Stimulated activated naive CD8-positive, alpha-beta T cell treated with anti-CD3 and anti-CD28 coated beads, Interleukin-15, Interleukin-2, amounts not matched to agents 100 ng/mL and 50 ng/mL, for 24 hours (primary cell): ENCODE data around the gene MT1HL1.
A peak's percentile ranks its signal among the peaks of the same experiment; 100 is the strongest.

ENCODE experiments used
- H3K27ac Mint-ChIP-seq: one replicate; pipeline ENCODE4 v1.8.0; 2021; ENCODE audit warnings: mild to moderate bottlenecking, mixed read lengths
- H3K27me3 Mint-ChIP-seq: one replicate; pipeline ENCODE4 v1.8.0; 2021; ENCODE audit warnings: mixed read lengths
- H3K36me3 Mint-ChIP-seq: one replicate; pipeline ENCODE4 v1.8.0; 2021; ENCODE audit warnings: low read depth, mixed read lengths
- H3K4me1 Mint-ChIP-seq: one replicate; pipeline ENCODE4 v1.8.0; 2021; ENCODE audit warnings: low read depth, mixed read lengths
- H3K4me3 Mint-ChIP-seq: one replicate; pipeline ENCODE4 v1.8.0; 2021; ENCODE audit warnings: mild to moderate bottlenecking, mixed read lengths
- H3K9me3 Mint-ChIP-seq: one replicate; pipeline ENCODE4 v1.8.0; 2021; ENCODE audit warnings: mixed read lengths

MT1HL1 gene

DNA sequence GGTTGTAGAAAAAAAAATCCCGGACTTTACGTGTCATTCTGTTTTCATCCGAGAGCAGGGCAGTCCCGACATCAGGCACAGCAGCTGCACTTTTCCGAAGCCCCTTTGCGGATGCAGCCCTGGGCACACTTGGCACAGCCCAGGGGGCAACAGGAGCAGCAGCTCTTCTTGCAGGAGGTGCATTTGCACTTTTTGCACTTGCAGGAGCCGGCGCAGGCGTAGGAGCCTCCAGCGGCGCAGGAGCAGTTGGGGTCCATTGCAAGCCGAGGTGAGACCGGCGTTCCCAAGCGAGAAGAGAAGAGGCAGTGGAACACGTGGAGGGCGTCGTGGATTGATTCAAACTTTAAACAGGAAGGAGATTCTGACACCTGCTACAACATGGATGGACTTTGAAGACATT is at the start of gene MT1HL1:
Gene MT1HL1 (minus strand): TSS at position 326 of the 400 bp plus-strand sequence. CDS start 69 bp downstream, at position 257.
- no peak within 1 kb of the TSS for H3K27ac Mint-ChIP-seq
- H3K4me1 Mint-ChIP-seq, result no peaks in the 10 kb centered on the region
- no peaks in the 10 kb centered on the region for H3K36me3 Mint-ChIP-seq
- H3K9me3 Mint-ChIP-seq, result no peaks in the 10 kb centered on the region
- H3K27me3 Mint-ChIP-seq, result no peaks in the 10 kb centered on the region
- H3K4me3 Mint-ChIP-seq, result no peak within 1 kb of the TSS

DNA sequence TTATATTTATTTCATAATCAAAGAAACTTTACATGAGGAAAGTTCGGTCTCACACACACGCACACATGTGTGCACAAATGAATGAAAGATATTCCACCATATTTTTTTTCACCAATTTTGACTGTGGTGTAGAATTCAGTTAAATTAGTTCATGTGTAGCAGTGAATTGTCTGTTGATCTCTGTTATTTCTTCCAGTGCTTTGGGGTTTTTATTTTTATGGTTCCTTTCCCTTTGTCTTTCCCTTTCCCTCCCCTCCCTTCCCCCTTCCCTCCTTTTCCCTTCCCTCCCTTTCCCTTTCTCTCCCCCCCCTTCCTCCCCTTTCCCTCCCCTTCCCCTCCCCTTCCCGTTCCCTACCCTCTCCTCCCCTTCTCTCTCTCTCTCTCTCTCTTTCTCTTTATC is 46.7 kb upstream of the MT1HL1 start:
- no peaks in the 10 kb centered on the region for H3K36me3 Mint-ChIP-seq
- H3K27ac Mint-ChIP-seq, result no peak overlapping the region

DNA sequence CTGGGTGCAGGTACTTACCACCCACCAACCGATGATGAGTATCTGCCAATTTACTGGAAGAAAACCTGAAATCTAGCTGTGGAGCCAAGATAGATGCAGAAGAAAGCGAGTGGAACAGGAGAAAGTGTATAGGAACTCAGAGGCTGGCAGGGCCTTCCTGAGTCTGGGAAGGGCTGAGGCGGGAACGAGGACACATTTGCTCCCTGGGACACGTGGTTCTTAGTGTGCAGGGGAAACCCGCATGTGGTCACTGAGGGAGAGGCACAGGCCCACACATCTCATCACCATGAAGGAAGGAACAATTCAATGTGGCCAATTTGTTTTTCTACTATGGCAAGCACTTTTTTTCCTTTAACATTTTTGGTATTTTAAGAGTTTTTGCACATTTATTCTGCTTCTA is 45.9 kb upstream of the MT1HL1 start:
- Mint-ChIP-seq H3K27ac (no peak overlapping the region), H3K4me1 (no peaks in the 10 kb centered on the region), H3K27me3 (peaks cover 17% of the 10 kb centered on the region), H3K9me3 (no peaks in the 10 kb centered on the region), H3K4me3 (no peak overlapping the region), H3K36me3 (no peaks in the 10 kb centered on the region)

More for the DNA sequence above, 46.7 kb upstream of the MT1HL1 start:
- H3K4me3 Mint-ChIP-seq, result no peak overlapping the region
- no peaks in the 10 kb centered on the region for H3K4me1 Mint-ChIP-seq
- H3K27me3 Mint-ChIP-seq, result peaks cover 15% of the 10 kb centered on the region
- no peaks in the 10 kb centered on the region for H3K9me3 Mint-ChIP-seq

DNA sequence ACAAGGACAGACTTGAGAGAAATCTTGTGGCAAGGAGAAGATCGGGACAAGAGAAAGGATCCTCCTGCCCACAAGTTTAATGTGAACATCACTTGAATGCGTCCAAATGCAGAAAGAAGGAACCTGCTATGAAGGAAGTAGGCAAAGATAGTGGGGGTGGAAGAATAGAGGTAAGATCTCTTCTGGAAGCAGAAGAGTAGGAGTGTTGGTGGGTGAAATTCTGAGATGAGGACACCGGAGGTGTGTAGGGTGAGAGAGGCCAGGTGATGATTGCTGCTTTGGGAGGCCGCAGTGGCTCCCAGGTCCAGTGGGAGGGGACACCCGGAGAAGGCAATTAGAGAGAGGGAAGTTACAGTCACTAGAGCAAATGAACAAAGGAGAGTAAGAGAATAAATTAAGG is 44.6 kb upstream of the MT1HL1 start:
- H3K27ac Mint-ChIP-seq, result no peak overlapping the region
- no peak overlapping the region for H3K4me3 Mint-ChIP-seq
- H3K9me3 Mint-ChIP-seq, result no peaks in the 10 kb centered on the region
- H3K4me1 Mint-ChIP-seq, result no peaks in the 10 kb centered on the region
- peaks cover 26% of the 10 kb centered on the region for H3K27me3 Mint-ChIP-seq
- H3K36me3 Mint-ChIP-seq, result no peaks in the 10 kb centered on the region

DNA sequence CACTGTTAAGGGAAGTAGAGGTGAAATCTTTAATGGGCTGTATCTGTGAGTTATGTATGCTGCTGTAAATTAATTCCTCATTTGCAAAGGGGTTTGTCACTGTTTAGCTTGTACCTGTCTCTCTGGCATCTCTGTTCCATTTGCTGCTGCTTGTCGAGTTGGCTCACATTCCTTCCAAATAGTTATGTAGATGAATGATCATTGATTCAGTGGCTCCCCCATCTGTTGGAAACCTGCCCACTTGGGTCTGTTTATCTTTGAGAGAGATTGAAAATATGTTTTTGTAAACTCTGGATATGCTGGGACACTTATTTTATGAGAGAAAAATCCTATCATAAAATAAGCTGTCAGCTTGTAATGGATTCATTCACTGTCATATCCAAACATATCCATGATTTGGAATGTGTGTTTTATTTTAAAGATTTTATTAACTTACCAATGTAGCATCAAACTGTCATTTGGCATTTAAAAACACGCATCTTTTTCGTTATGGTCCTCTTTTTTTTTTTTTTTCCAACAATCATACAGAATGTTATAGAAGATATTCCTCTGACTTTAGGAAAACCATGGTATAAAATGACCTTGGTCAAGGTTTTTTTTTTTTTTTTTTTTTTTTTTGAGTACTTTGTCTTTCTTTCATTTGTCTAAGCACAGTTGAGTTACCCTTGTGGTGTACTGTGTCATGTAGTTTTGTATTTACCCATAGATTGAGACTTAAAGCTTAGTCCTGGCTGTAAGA is 41.2 kb upstream of the MT1HL1 start:
- H3K9me3 Mint-ChIP-seq, result no peaks in the 10 kb centered on the region
- H3K27me3 Mint-ChIP-seq, result peaks cover 44% of the 10 kb centered on the region
- peaks cover 13% of the 10 kb centered on the region for H3K4me1 Mint-ChIP-seq
- H3K36me3 Mint-ChIP-seq, result no peaks in the 10 kb centered on the region
- no peak overlapping the region for H3K27ac Mint-ChIP-seq
- H3K4me3 Mint-ChIP-seq, result no peak overlapping the region

DNA sequence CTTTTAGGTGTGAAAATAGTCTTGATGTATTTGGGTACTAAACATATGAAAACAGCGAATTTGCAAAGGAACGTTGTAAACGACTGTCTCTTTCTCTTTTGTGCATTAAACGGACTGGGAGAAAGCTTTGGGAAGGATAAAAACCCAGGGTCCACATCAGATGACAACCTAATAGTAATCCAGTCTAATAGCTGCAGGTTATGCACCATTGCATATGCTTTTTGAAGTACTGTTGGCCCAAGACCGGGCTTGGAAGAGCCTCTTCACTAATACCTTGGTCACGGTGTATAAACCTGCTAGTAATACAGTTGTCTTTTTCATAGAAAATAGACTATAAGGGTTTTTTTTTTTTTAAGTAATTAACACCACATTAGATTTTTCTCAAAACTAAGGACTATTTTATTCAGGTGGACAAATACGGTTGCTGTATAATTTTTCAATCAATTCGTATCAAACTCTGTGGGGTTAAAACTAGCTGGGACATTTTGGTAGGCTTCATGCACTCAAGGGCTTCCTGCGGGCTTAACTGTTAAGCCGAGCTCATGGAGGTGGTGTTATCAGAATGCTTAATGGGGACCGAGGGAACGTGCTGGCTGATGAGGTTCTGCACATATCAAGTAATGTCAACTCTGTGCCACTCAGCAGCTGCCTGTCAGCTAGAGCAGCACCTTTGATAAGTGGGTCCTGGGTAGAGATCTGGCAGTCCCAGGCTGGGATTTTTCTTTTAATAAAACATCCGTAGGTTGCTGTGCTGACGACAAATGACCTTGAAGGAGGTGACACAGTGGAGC is 39.8 kb upstream of the MT1HL1 start:
- no peaks in the 10 kb centered on the region for H3K36me3 Mint-ChIP-seq
- peaks cover 47% of the 10 kb centered on the region for H3K27me3 Mint-ChIP-seq
- H3K9me3 Mint-ChIP-seq, result no peaks in the 10 kb centered on the region
- no peak overlapping the region for H3K4me3 Mint-ChIP-seq
- peaks cover 13% of the 10 kb centered on the region for H3K4me1 Mint-ChIP-seq
- H3K27ac Mint-ChIP-seq, result no peak overlapping the region

DNA sequence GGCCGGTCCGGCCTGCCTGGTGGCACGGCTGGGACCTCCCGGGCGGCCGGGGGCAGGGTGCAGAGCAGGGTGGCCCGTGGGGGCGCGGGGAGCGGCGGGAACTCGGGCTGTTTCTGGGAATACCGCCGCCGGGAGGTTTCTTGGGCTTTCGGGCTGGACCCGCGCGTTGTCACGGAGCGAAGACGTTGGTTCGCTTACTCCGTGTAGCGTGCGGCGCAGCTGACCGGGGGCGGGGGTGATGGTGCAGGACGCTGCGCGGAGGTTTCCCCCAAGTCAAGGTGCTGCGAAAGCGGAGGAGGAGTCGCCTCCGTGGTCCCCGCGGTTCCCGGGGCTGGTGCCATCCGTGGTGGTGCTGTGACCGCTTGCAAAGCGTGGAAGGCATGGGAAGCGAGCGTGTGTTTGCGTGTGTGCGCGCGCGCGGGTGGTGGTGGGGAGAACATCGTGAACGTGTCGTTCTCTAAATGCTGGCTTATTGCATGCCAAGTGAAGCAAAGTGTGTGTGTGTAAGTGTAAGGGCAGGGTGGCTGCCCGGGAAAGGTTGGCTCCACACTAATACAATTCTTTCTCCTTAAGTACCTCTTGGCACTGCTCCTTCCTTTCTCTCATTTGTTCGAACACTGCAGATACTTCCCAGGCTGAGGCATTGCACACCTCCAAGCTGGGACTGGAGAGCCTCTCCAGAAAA is 38.8 kb upstream of the MT1HL1 start:
- Mint-ChIP-seq H3K27me3 (peaks cover 53% of the 10 kb centered on the region), H3K36me3 (no peaks in the 10 kb centered on the region), H3K4me1 (peaks cover 13% of the 10 kb centered on the region), H3K27ac (no peak overlapping the region), H3K9me3 (no peaks in the 10 kb centered on the region), H3K4me3 (peak overlapping the region; percentile 1)

DNA sequence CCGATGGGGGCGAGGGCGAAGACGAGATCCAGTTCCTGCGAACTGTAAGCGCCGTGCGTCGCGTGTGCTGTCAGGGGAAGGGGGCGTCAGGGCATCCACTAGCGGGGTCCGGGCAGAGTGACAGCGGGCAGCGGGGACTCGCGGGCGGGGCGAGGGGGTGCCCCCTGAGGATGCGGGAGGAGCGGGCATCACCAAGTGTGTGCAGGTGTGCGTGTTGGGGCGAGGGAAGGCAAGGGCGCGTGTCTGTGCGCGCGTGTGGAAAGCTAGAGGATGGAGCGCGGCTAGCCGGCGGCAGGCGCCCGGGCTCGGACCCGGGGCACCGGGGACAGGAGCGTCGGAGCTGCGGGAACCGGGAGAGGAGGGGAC is 38.3 kb upstream of the MT1HL1 start:
- no peak overlapping the region for H3K4me3 Mint-ChIP-seq
- H3K36me3 Mint-ChIP-seq, result no peaks in the 10 kb centered on the region
- peaks cover 53% of the 10 kb centered on the region for H3K27me3 Mint-ChIP-seq
- H3K9me3 Mint-ChIP-seq, result no peaks in the 10 kb centered on the region
- H3K4me1 Mint-ChIP-seq, result peaks cover 13% of the 10 kb centered on the region
- no peak overlapping the region for H3K27ac Mint-ChIP-seq

DNA sequence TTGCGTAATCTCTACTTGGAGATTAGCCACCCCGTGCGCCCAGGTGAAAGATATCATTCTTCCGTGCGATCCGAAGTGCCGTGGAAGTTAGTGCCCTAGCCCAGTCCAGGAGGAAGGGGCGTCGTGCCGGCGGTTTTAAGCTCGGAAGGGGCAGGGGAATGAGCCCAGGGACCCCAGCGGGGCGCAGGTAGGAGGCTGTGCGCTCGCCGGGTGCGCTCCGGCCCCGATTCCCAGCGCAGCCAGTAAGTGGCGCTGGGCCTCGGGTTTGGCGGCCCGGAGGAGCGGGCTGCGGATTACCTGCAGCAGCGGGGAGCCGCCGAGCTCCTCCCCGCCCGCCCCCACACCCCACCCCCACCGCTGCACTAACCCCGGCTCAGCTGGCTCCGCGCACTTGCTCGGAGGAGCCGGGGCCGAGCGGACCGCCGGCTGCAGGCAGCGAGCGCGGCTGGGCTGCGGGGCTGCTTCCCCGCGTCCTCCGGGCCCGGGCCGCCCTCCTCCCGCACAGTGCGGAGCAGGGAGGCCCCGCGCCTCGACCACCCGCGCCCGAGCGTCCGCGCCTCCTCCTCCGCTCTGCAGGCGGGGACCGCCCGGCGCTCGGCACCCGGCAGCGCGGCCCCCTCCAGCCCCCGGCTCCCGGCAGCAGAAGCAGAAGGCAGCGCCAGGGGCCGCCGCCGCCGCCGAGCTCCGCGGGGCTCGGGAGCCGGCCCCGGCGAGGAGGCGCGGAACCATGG is 37.7 kb upstream of the MT1HL1 start, which contains the start of gene RYR2:
Gene RYR2 (plus strand): TSS at position 390 of the 731 bp plus-strand sequence. CDS start 338 bp downstream, at position 728.
- Mint-ChIP-seq H3K36me3 (no peaks in the 10 kb centered on the region), H3K27ac (no peak within 1 kb of the TSS), H3K27me3 (peaks cover 53% of the 10 kb centered on the region), H3K4me3 (peak within 1 kb of the TSS; percentile 57), H3K4me1 (peaks cover 13% of the 10 kb centered on the region), H3K9me3 (no peaks in the 10 kb centered on the region)

DNA sequence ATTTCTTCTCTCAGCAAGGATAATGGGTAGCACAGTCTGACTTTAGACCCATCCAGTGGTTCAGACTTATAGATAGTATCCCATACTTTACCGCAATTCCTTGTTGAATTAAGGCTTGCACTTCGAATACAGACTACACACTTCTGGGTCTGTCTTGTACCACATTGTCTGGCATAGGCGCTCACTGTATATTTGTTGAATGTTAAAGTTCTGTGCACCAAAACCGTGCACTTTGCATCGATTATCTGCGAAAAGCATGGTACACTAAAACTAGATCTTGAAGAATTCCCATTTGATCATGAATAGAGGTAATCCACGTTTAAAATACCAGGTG is 37.2 kb upstream of the MT1HL1 start:
- Mint-ChIP-seq H3K27ac (no peak overlapping the region), H3K4me1 (peaks cover 13% of the 10 kb centered on the region), H3K36me3 (no peaks in the 10 kb centered on the region), H3K27me3 (peaks cover 53% of the 10 kb centered on the region), H3K9me3 (no peaks in the 10 kb centered on the region), H3K4me3 (peak overlapping the region; percentile 57)

DNA sequence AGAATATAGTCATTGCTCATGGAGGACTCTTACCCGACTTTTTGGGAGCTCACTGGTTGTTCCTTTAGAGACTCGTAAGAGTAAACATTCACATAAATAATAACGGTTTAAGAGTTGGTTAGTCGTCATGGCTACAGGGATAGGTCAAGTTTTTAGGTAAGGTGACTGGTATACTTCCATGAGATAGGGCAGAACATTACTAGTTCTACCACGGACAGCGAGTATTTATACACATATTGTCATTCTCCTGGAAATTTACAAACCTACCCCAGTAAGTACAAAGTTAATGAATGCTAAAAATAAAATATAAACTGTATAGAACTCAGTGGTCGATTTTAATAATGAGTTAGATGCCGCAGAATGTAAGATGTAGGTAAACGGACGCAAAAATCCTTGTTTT is 36.6 kb upstream of the MT1HL1 start:
- Mint-ChIP-seq H3K27ac (no peak overlapping the region), H3K4me3 (no peak overlapping the region), H3K9me3 (no peaks in the 10 kb centered on the region), H3K36me3 (no peaks in the 10 kb centered on the region), H3K4me1 (peaks cover 13% of the 10 kb centered on the region), H3K27me3 (peaks cover 53% of the 10 kb centered on the region)

DNA sequence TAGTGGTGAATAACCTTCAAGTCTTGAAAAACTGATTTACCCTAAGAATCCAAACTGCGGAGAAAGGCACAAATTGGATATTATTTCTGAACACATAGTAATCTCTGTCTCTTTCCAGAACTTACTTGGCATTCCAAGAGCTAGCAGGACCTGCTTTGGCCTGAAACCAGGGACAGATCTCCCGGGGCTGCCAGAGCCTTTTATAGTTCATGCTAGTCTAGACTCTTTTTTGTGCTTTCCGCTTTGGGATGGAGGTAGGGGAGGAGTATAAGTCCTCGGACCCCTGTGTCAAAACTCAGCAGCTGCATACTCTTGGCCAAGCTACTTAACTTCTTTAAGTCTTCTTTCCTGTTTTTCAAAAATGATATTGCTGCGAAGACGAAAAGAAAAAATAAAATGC is 34.0 kb upstream of the MT1HL1 start:
- Mint-ChIP-seq H3K27me3 (peaks cover 35% of the 10 kb centered on the region), H3K9me3 (no peaks in the 10 kb centered on the region), H3K4me3 (no peak overlapping the region), H3K27ac (no peak overlapping the region), H3K4me1 (peaks cover 8% of the 10 kb centered on the region), H3K36me3 (no peaks in the 10 kb centered on the region)

DNA sequence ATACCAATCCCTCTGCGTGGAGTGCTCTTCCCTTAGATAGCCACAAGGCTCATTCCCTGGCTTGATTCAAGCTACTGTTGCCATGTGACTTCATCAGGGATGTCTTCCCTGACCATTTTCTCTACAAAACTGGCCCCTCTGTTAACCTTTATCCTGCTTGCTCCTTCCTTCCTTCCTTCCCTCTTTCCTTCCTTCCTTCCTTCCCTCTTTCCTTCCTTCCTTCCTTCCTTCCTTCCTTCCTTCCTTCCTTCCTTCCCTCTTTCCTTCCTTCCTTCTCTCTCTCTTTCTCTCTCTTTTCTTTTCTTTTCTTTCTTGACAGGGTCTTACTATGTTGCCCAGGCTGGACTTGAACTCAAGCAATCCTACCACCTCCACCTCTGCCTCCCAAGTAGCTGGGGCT is 31.5 kb upstream of the MT1HL1 start:
- H3K27ac Mint-ChIP-seq, result no peak overlapping the region
- H3K9me3 Mint-ChIP-seq, result no peaks in the 10 kb centered on the region
- no peaks in the 10 kb centered on the region for H3K36me3 Mint-ChIP-seq
- H3K4me1 Mint-ChIP-seq, result no peaks in the 10 kb centered on the region
- H3K27me3 Mint-ChIP-seq, result peaks cover 17% of the 10 kb centered on the region
- no peak overlapping the region for H3K4me3 Mint-ChIP-seq

DNA sequence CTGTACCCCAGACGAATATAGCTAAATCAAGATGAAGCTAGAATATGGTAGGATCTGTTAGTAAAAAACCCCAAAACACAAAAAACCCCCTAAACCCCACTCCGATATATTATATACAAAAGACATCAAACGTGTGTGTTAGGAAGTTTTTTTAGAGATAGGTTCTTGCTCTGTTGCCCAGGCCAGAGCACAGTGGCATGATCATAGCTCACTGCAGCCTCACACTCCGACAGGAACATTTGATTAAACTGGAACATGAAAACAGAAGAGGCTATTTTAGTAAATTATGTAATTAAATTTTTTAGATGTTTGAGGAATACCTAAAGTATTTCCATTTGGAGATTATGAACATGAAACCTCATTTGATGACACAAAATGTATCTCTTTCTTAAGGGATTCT is 29.6 kb upstream of the MT1HL1 start:
- H3K27me3 Mint-ChIP-seq, result peaks cover 14% of the 10 kb centered on the region
- H3K4me1 Mint-ChIP-seq, result no peaks in the 10 kb centered on the region
- no peak overlapping the region for H3K4me3 Mint-ChIP-seq
- no peak overlapping the region for H3K27ac Mint-ChIP-seq
- H3K36me3 Mint-ChIP-seq, result no peaks in the 10 kb centered on the region
- H3K9me3 Mint-ChIP-seq, result no peaks in the 10 kb centered on the region

DNA sequence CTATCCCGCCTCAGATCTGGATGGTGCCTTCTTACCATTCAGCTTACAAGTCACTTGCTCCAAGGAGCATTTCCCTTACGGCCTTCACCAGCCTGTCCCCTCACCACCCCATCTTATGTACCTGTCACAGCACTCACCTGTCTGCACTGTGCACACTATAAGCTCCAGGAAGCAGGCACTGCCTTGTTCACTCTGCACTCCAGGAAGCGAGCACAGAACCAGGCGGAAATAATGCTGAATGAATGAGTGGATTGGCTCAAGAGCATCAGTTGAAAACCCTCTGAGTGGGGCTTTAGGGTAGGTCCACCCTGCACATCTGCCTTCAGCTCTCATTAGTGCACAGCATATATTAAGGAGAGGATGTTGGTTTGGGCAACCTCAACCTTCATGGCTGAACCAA is 28.8 kb upstream of the MT1HL1 start:
- Mint-ChIP-seq H3K9me3 (no peaks in the 10 kb centered on the region), H3K36me3 (no peaks in the 10 kb centered on the region), H3K27me3 (peaks cover 8% of the 10 kb centered on the region), H3K4me1 (no peaks in the 10 kb centered on the region), H3K4me3 (no peak overlapping the region), H3K27ac (no peak overlapping the region)
